ENCODE data around the gene UGT1A10. TPM values are rescaled to one million over a fixed set of nuclear protein-coding genes. Genes with fewer than 3 reads are reported as not detected.

The UGT1A10 gene
- total RNA-seq, 4 donors from 2014 or later, result not detected

DNA sequence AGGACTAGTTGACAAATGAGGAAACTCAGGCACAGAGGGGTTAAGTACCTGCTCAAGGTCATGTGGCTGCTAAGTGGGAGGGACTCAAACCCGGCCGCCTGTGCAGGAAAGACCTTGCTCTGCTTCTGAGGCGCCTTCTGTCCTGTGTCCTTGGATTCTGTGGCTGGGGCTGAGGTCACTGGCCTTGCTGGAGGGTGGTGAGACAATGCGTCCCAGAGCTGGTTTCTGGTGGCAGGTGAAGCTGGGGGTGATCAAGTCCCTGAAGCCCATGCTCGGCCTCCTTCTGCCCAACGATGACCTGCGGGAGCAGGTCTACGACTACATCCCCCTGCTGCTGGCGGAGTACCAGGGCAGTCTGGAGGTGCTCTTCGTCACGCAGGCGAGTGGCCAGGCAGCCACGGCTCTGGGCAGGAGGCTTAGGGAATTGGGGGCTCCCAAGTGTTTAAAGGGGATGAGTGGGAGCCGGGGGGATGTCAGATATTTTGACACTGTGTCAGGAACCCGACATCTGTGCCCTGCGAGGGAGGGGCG is 157.9 kb downstream of the UGT1A10 start:
- TF ChIP-seq, protein P1, sequence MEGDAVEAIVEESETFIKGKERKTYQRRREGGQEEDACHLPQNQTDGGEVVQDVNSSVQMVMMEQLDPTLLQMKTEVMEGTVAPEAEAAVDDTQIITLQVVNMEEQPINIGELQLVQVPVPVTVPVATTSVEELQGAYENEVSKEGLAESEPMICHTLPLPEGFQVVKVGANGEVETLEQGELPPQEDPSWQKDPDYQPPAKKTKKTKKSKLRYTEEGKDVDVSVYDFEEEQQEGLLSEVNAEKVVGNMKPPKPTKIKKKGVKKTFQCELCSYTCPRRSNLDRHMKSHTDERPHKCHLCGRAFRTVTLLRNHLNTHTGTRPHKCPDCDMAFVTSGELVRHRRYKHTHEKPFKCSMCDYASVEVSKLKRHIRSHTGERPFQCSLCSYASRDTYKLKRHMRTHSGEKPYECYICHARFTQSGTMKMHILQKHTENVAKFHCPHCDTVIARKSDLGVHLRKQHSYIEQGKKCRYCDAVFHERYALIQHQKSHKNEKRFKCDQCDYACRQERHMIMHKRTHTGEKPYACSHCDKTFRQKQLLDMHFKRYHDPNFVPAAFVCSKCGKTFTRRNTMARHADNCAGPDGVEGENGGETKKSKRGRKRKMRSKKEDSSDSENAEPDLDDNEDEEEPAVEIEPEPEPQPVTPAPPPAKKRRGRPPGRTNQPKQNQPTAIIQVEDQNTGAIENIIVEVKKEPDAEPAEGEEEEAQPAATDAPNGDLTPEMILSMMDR (IDR thresholded peaks at IDR 0.05), result no peak
- ATAC-seq (ENCODE audit: low FRiP score) (no peak), DNase-seq (ENCODE audit: low spot score) (no peak)

DNA sequence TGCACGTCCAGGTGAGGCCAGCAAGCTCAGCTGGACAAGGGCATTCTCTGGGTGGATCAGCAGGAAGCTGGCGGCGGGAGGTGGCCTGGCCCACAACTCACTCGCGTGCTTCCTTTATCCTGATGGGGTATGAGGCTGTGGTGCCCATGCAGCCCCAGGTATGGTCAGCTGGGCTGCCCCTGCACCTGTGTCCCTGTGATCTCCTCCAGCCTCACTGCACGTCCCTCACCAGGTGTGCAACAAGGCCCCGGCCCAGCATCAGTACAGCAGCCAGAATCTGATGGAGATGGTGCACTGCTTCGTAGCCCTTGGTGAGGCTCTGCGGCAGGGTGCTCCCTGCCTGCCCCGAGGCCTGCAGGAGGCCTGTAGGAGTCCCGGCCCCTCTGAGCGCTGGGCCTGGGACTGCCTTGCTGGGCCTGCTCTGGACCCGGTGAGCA is 159.5 kb downstream of the UGT1A10 start:
- ATAC-seq (ENCODE audit: low FRiP score) (no peak), DNase-seq (ENCODE audit: low spot score) (no peak)
- TF ChIP-seq, protein P1 (IDR thresholded peaks at IDR 0.05), result no peak

DNA sequence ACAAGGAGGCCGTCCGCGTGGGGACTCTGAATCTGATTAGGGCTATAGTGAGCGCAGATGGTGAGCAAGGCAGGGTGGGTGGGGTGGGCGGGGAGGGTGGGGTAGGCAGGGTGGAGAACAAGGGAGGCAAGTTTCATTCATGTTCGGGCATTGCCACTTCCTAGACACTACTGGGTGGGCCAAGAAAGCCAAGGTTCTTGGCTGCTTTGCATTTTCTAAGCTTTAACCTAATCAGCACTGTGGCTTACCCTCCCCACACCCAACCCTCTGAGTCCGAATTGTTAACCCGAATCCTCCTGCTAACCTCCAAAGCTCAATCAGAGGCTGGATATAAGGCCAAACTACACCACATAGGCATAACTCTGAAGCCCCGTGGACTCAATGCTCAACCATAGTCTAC is 160.0 kb downstream of the UGT1A10 start:
- no peak for DNase-seq (ENCODE audit: low spot score)
- ATAC-seq (ENCODE audit: low FRiP score), result no peak
- TF ChIP-seq, protein P1 (IDR thresholded peaks at IDR 0.05), result no peak

DNA sequence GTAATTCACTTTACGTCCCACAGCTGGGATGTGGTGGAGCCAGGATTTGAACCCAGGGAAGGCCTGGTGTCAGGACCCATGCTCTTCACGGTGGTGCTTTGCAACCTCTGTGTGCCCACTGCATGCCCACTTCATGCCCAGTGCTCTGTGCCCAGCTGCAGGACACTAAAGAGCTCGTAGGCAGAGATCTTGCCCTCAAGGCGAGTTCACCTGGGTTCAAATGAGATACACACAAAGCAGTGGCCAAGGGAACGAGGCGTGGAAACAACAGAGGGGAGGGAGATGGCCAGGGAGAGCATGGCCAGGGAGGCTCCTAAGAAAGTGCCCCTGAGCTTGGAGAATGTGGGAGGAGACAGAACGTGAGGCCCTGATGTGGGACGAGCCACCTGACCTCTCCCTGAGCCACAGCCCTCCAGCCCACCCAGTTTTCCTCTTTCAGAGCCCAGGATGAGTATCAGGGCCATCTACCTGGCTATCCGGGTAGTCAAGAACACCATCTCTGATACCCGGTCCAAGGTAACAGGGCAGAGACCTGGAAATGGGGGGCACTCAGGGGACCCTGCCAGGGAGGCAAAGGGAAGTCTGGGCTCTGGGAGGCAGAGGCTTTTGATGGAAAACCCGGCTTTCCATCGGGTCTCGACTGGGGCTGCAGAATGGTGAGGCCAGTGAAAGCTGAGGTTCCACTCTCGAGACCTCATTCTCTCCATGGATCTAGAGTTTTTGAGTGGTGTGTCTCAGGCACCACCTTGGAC is 162.3 kb downstream of the UGT1A10 start:
- TF ChIP-seq, protein P1 (IDR thresholded peaks at IDR 0.05), result no peak
- no peak for DNase-seq (ENCODE audit: low spot score)
- ATAC-seq (ENCODE audit: low FRiP score), result no peak

DNA sequence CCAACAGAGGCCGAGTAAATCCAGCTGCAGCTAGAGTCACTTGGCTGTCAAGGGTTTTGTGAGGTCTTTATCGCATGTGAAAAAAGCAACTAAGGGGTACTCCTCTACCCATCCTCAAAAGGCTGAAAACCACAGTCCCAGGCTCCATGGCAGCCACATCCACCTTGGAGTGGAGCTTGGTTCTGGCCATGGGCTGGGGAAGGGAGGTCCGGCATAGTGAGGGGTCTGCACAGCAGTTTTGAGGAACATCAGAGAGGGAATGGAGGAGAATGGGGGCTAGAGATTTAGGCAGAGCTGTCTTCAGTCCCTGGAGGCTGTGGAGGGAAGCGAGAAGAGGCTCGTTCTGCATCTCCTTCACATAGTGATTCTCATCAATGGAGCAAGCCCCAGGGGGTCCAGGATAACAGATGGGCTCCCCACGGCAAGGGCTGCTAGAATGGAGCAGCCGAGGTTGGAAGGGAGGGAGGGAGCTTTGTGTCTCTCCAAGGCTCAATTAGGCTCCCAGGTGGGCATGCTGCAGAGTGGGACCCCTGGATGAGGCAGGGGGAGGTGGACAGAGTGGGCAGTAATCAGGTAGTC is 162.9 kb downstream of the UGT1A10 start:
- TF ChIP-seq, protein P1 (IDR thresholded peaks at IDR 0.05), result no peak
- no peak for ATAC-seq (ENCODE audit: low FRiP score)
- no peak for DNase-seq (ENCODE audit: low spot score)

DNA sequence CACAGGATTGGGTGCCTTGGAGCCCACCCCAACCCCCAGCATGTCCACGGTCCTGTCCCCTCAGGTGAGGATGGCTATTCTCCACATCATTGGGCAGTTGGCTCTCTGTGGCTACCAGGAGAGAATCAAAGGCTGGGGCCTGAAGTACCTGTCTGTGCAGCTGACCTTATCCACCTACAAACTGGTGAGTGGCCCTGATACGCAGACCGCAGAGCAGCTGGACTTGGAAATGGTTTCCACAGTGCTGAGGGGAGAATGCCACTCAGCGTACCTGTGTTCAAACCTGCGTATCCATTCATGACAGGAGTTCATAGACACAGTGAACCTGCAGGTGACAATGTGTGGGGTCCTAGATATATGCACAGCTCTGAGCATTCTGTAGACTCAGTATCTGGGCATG is 163.5 kb downstream of the UGT1A10 start:
- DNase-seq (ENCODE audit: low spot score) (no peak), ATAC-seq (ENCODE audit: low FRiP score) (no peak)
- TF ChIP-seq, protein P1 (IDR thresholded peaks at IDR 0.05), result no peak

DNA sequence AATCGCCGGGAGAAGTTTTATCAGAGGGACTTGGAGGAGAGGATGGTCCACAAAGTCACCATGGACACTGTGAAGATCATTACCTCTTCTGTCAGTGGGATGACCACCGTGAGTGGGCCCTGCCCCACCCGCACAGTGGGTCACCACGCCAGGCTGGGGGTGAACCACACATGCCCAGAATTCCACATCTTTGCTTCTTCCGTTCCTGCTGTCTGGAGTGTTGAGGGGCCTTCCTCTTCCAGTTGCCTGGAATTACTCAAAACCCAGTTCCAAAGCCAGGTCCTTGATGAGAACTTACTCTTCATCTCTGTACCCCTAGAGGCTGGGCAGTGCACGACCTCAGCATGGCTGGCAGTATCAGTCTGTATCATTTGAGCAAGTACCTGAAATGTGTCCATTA is 164.0 kb downstream of the UGT1A10 start:
- no peak for ATAC-seq (ENCODE audit: low FRiP score)
- TF ChIP-seq, protein P1 (IDR thresholded peaks at IDR 0.05), result no peak
- no peak for DNase-seq (ENCODE audit: low spot score)

Data from omental fat pad (tissue), 4 donors.